ENCODE results near the gene CCDC30. TPM values are rescaled to one million over a fixed set of nuclear protein-coding genes. Genes with fewer than 3 reads are reported as not detected.

CCDC30 gene
- total RNA-seq, 1 donor from 2014 or later = 4.1 TPM

GRCh38 chr1:42419126-42419821, 43.8 kb upstream of the CCDC30 start:
- Mint-ChIP-seq H3K36me3 (ENCODE audit: unreplicated experiment) (no peaks in the 10 kb centered on the region), H3K4me1 (ENCODE audit: unreplicated experiment) (no peaks in the 10 kb centered on the region), H3K27me3 (ENCODE audit: unreplicated experiment) (peaks cover 28% of the 10 kb centered on the region), H3K27ac (ENCODE audit: unreplicated experiment) (no peak overlapping the region), H3K4me3 (ENCODE audit: unreplicated experiment) (no peak overlapping the region), H3K9me3 (ENCODE audit: unreplicated experiment) (no peaks in the 10 kb centered on the region)
- TF ChIP-seq CTCF (IDR thresholded peaks at IDR 0.05) = no peak
- no peak for DNase-seq (ENCODE audit: extremely low spot score, unreplicated experiment)

- H3K36me3 Mint-ChIP-seq (ENCODE audit: unreplicated experiment) = no peaks in the 10 kb centered on the region
- TF ChIP-seq CTCF (IDR thresholded peaks at IDR 0.05) = no peak
- no peak for DNase-seq (ENCODE audit: extremely low spot score, unreplicated experiment)
- H3K27me3 Mint-ChIP-seq (ENCODE audit: unreplicated experiment) = peaks cover 35% of the 10 kb centered on the region
- H3K4me3 Mint-ChIP-seq (ENCODE audit: unreplicated experiment) = no peak overlapping the region
- H3K4me1 Mint-ChIP-seq (ENCODE audit: unreplicated experiment) = no peaks in the 10 kb centered on the region
- no peak overlapping the region for H3K27ac Mint-ChIP-seq (ENCODE audit: unreplicated experiment)
- H3K9me3 Mint-ChIP-seq (ENCODE audit: unreplicated experiment) = no peaks in the 10 kb centered on the region
Measured at GRCh38 chr1:42420121-42420520, 43.0 kb upstream of the CCDC30 start.

GRCh38 chr1:42420911-42421585, 42.0 kb upstream of the CCDC30 start:
- no peak overlapping the region for H3K27ac Mint-ChIP-seq (ENCODE audit: unreplicated experiment)
- TF ChIP-seq CTCF (IDR thresholded peaks at IDR 0.05) = no peak

GRCh38 chr1:42422737-42423136, 40.3 kb upstream of the CCDC30 start:
- no peak for DNase-seq (ENCODE audit: extremely low spot score, unreplicated experiment)
- H3K36me3 Mint-ChIP-seq (ENCODE audit: unreplicated experiment) = no peaks in the 10 kb centered on the region
- no peak overlapping the region for H3K4me3 Mint-ChIP-seq (ENCODE audit: unreplicated experiment)
- no peak overlapping the region for H3K27ac Mint-ChIP-seq (ENCODE audit: unreplicated experiment)
- H3K27me3 Mint-ChIP-seq (ENCODE audit: unreplicated experiment) = peaks cover 30% of the 10 kb centered on the region
- no peak for TF ChIP-seq CTCF (IDR thresholded peaks at IDR 0.05)
- no peaks in the 10 kb centered on the region for H3K4me1 Mint-ChIP-seq (ENCODE audit: unreplicated experiment)
- H3K9me3 Mint-ChIP-seq (ENCODE audit: unreplicated experiment) = no peaks in the 10 kb centered on the region

More at GRCh38 chr1:42420911-42421585, 42.0 kb upstream of the CCDC30 start:
- no peak for DNase-seq (ENCODE audit: extremely low spot score, unreplicated experiment)
- peaks cover 34% of the 10 kb centered on the region for H3K27me3 Mint-ChIP-seq (ENCODE audit: unreplicated experiment)
- H3K4me1 Mint-ChIP-seq (ENCODE audit: unreplicated experiment) = no peaks in the 10 kb centered on the region
- H3K4me3 Mint-ChIP-seq (ENCODE audit: unreplicated experiment) = no peak overlapping the region
- H3K36me3 Mint-ChIP-seq (ENCODE audit: unreplicated experiment) = no peaks in the 10 kb centered on the region
- H3K9me3 Mint-ChIP-seq (ENCODE audit: unreplicated experiment) = no peaks in the 10 kb centered on the region

GRCh38 chr1:42423681-42424080, 39.4 kb upstream of the CCDC30 start:
- TF ChIP-seq CTCF (IDR thresholded peaks at IDR 0.05) = no peak
- Mint-ChIP-seq H3K4me1 (ENCODE audit: unreplicated experiment) (no peaks in the 10 kb centered on the region), H3K9me3 (ENCODE audit: unreplicated experiment) (no peaks in the 10 kb centered on the region), H3K36me3 (ENCODE audit: unreplicated experiment) (no peaks in the 10 kb centered on the region), H3K27me3 (ENCODE audit: unreplicated experiment) (peaks cover 30% of the 10 kb centered on the region), H3K4me3 (ENCODE audit: unreplicated experiment) (no peak overlapping the region), H3K27ac (ENCODE audit: unreplicated experiment) (no peak overlapping the region)
- DNase-seq (ENCODE audit: extremely low spot score, unreplicated experiment) = no peak

All from osteocyte (in vitro differentiated cells).